GM18868 (cell line): ENCODE results near the gene ZW10.
"Not testable (repeated sequence)": the region's sequence is repeated elsewhere in the genome, so short reads cannot be mapped to it uniquely, and the experiment has no call there.

Source experiments
- ATAC-seq: cut with Tn5 transposase; IDR thresholded peaks from one replicate; pipeline ENCODE4 v1.9.1; 2021; ENCODE audit warnings: mild to moderate bottlenecking, moderate library complexity; ENCODE audit not compliant: unreplicated experiment

The ZW10 gene

GRCh38 chr11:113764527-113765219 lies 8.8 kb downstream of the ZW10 start:
- ATAC-seq: no peak

DNA sequence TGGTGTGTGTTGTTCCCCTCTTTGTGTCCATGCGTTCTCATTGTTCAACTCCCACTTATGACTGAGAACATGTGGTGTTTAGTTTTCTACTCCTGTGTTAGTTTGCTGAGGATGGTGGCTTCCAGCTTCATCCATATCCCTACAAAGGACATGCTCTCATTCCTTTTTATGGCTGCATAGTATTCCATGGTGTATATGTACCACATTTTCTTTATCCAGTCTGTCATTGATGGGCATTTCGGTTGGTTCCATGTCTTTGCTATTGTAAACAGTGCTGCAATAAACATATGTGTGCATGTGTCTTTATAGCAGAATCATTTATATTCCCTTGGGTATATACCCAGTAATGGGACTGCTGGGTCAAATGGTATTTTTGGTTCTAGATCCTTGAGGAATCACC lies 10.5 kb downstream of the ZW10 start:
- ATAC-seq: not testable (repeated sequence)

DNA sequence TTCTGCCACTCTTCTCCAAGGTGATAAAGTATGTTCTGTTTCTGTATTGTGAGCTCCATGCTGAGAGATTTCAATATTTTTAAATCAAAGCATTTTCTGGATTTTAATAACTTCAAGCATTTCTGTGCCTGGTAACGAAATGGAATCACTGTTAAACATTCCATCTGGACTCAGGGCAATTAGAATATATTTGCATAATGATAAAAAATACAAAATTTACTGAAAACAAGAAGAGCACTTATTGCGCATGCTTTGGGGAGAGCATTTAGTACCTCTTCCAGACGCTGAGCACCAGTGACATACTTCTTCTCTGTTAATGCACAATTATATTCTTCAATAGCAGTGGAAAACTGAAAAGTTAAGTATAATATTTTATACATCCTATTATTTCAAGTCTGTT lies 13.3 kb downstream of the ZW10 start:
- ATAC-seq: no peak

GRCh38 chr11:113752932-113753331 lies 20.6 kb downstream of the ZW10 start:
- no peak for ATAC-seq

- no peak for ATAC-seq
Observed at GRCh38 chr11:113736323-113736722, 37.2 kb downstream of the ZW10 start.

- ATAC-seq: no peak
Observed at GRCh38 chr11:113732092-113732491, 41.4 kb downstream of the ZW10 start.

- no peak for ATAC-seq
Observed at GRCh38 chr11:113730887-113731726, 42.4 kb downstream of the ZW10 start.

GRCh38 chr11:113729456-113729855 lies 44.0 kb downstream of the ZW10 start:
- ATAC-seq: no peak

DNA sequence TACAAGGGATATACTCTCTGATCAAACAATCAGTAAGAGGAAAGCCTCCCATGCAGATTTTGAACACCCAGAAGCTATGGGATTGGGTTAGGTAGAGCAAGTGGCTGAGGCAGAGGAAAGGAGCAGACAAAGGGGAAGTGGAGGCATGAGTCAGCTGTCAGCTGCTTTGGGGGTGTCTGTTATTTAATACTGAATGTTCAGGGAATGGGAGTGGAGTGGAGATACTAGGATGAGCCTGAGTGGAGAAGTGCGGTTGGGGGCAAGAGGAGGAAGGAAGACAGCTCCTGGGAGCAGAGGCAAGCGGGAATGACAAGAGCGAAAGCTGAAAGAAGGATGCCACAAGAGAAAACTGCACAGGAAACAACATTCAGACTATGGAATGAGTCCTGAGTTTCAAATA lies 44.7 kb downstream of the ZW10 start:
- ATAC-seq: no peak

DNA sequence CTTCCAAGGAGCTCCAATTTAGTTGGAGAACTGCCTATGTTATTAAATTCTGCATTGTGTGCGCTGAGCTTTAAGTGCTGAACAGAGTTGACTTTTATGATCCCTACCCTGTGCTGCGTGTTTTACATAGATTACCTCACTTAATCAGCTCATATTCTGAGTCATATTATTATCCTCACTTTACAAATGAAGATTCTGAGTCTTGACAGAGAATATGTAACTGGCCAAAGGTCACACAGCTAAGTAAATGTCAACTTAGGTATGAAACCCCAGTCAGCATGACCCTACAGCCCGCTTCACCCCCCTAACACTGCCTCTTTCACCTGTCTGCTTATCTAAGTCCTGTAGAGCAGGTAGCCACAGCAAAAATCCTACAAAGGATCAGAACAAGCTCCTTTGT lies 47.6 kb downstream of the ZW10 start:
- no peak for ATAC-seq

- no peak for ATAC-seq
Observed at GRCh38 chr11:113725407-113725806, 48.1 kb downstream of the ZW10 start.

- ATAC-seq: no peak
Observed at GRCh38 chr11:113724778-113725177, 48.7 kb downstream of the ZW10 start.

DNA sequence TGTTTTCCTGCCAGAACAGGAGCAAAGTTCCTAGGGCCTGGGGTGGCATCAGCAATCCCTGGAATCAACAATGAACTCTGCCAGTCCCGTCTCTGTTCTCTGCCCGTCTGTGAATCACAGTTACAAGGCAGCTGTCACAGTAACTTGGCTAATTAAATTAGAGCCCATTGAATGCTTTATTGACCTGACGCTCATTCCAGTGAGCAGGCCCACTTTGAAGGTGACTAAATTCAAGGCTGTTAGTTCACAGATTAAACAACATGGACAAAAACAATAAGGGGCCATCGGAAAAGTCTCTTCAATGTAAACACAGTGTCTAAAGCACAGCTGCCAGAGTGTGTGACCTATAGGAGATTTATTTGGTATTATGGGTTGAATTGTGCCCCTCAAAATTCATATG lies 49.7 kb downstream of the ZW10 start:
- ATAC-seq: no peak

DNA sequence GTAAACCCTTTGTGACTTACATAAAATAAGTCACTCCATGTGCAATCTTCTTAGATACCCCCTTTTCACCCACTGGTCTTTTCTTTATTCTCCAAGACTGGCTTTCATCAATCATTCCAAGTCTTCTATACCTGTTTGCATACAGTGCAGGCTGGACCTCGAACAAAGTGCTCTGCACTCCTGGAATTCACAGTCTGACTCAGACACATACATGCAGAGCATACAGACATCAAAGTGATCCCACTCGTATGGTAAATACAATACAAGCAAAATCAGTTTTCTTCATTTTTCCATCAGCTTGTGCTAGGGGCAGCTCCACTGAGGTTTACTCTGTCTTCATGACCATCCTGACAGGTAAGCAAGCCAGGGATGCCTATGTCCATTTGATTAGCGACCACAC lies 50.6 kb downstream of the ZW10 start:
- ATAC-seq: no peak

- no peak for ATAC-seq
Observed at GRCh38 chr11:113722221-113722620, 51.3 kb downstream of the ZW10 start.

DNA sequence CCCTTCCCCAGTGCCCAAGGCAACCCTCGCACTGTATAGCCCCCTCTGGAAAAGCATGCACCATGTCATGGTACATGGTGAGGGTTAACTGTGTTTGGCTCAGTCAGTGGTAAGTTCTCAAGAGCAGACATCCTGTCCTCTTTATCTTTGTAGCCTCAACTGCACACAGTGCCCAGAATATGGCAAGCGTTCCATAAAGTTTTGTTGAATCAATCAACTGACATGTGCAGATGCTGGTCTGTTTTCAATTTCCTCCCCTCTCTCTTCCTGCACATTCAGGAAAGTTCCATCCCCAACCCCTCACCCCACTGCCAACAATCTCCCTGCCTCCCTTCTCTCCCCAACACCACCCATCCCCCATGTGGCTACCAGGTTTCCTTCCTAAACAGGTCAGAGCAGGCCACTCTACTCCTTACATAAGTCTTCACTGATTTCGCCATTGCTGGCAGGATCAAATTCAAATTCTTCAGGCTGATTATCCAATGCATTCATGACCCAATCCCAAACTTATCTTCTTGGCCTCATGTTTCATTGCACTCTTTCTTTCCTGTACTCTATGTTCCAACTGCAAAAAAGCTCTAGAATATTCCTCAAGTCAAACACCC lies 51.9 kb downstream of the ZW10 start:
- no peak for ATAC-seq

- ATAC-seq: not testable (repeated sequence)
Observed at GRCh38 chr11:113720478-113720877, 53.0 kb downstream of the ZW10 start.

DNA sequence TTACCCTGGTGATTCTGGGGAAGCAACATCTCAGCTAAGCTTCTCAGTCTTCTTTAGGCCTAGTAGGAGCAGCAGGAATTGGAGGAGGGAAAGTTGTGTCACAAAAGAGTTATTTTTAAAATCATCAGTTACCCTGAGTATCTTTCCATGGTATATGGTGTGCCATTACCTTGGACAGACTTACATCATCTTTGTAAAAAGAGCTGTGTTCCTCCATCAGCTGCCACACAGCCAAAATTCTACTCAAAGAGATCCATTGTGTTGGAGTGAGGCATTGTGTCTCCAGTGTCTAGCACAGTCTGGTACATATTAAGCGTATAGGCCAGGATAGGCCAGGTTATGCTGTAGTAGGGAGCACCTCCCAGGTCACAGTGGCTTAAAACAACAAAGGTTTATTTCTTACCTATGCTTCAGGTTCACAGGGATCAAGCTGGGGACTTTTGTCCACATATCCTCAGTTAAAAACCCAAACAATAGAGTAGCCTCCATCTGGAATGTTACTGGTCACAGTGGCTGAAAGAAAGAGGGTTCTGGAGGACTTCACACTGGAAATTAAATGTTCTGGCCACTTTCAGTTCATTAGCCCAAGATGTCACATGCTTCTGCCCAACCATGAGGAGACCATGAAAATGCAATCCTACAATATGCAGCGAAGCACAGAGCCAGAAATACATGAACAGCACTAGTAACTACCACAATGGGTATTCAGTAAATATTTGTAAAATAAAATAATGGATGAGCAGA lies 57.4 kb downstream of the ZW10 start:
- ATAC-seq: no peak

DNA sequence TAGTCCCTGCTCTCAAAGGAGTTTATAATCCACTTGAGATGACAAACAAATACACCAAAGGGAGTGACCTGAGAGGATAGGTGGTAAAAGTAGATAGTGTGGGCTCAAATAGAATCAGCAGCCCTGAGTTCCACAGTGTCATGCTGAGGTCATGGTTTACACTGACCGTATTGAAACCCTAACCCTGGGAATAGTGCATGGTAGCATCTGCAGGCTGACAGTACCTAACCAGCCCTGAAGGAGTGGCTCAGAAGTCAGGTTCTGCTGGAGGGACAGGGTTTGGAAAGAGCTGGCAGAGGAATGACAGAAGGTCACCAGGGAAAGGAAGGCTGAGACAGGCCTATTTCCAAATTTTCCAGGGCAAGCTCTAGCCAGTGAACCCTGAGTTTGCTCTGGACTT lies 58.2 kb downstream of the ZW10 start:
- ATAC-seq: no peak

DNA sequence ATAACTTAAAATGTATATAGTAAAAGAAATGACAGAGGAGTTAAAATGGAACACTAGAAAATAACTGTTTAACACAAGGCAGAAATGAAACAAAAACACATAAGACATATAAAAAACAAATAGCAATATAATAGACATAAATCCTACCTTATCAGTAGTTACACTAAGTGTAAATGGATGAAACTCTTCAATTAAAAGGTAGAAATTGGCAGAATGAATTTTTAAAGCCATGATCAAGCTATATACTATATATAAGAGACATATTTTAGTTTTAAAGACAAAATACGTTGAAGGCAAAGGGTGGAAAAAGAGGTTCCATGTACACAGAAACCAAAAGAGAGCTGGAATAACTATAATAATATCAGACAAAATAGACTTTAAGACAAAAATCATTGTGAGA lies 62.5 kb downstream of the ZW10 start:
- no peak for ATAC-seq
